Colonic mucosa (tissue), 4 donors: ENCODE data around the gene PIBF1. TPM values are rescaled to one million over a fixed set of nuclear protein-coding genes. Genes with fewer than 3 reads are reported as not detected.
A peak's percentile ranks its signal among the peaks of the same experiment; 100 is the strongest.
"Not testable (repeated sequence)": the region's sequence is repeated elsewhere in the genome, so short reads cannot be mapped to it uniquely, and the experiment has no call there.

Experiments used
- DNase-seq: peaks from one replicate; pipeline ENCODE4 v3.0.0-alpha.2; 2020
- H3K27ac ChIP-seq: fragments of 200-600 bp; one replicate; pipeline ENCODE4 v1.8.0; 2021
- H3K27me3 ChIP-seq: fragments of 200-600 bp; one replicate; pipeline ENCODE4 v1.8.0; 2021
- H3K36me3 ChIP-seq: fragments of 200-600 bp; one replicate; pipeline ENCODE4 v1.8.0; 2021
- H3K4me1 ChIP-seq: fragments of 200-600 bp; one replicate; pipeline ENCODE4 v1.8.0; 2021; ENCODE audit warnings: mild to moderate bottlenecking
- H3K4me3 ChIP-seq: fragments of 200-600 bp; one replicate; pipeline ENCODE4 v1.8.0; 2021
- H3K9ac ChIP-seq, 2 donors: one replicate each; pipeline ENCODE4 v1.7.0; 2013; ENCODE audit warnings: control low read depth in 2 of 2, low read depth in 2 of 2, low read length in 2 of 2
- H3K9me3 ChIP-seq: fragments of 200-600 bp; one replicate; pipeline ENCODE4 v1.8.0; 2021
- CTCF ChIP-seq: fragments of 200-600 bp; IDR thresholded peaks from one replicate; pipeline ENCODE4 v1.8.0; 2022; ENCODE audit warnings: antibody characterized with exemption, mild to moderate bottlenecking
- intact Hi-C: fragments of 100-400 bp; cut with DNase I; formaldehyde crosslinking; loops from one replicate; pipeline ENCODE4 v1.14.1; 2022
- total RNA-seq, 2 donors: library from RNA; stranded (reverse); fragmentation: NEBNext Ultra II Directional in 1 of 2; extraction: Animal tissue kit (Norgen Biotek cat#: 25700) in 1 of 2; gene quantifications; one replicate each; pipeline ENCODE4 v1.2.1, GENCODE V29; 2021
- donor health status: healthy.
- donor health status: DM: no; HTN: no; CAD: no.
- donor health status: DM: no; HTN: no; CAD: no.

PIBF1 gene
- total RNA-seq, 2 donors from 2014 or later = 12.3 to 17.5 TPM

- Histone ChIP-seq H3K9ac (no peak overlapping the region), H3K9me3 (no peaks in the 10 kb centered on the region), H3K4me3 (no peak overlapping the region), H3K27ac (no peak overlapping the region), H3K4me1 (no peaks in the 10 kb centered on the region), H3K27me3 (no peaks in the 10 kb centered on the region), H3K36me3 (no peaks in the 10 kb centered on the region)
- intact Hi-C loops = no loop called here
- DNase-seq = no peak
- no peak for TF ChIP-seq CTCF
Observed at GRCh38 chr13:72823724-72824123, 41.8 kb downstream of the PIBF1 start.

GRCh38 chr13:72834601-72835000 is 52.7 kb downstream of the PIBF1 start:
- Histone ChIP-seq H3K9ac (no peak overlapping the region), H3K4me1 (no peaks in the 10 kb centered on the region), H3K27me3 (no peaks in the 10 kb centered on the region), H3K9me3 (no peaks in the 10 kb centered on the region), H3K4me3 (no peak overlapping the region), H3K27ac (no peak overlapping the region), H3K36me3 (no peaks in the 10 kb centered on the region)
- intact Hi-C loops = no loop called here
- TF ChIP-seq CTCF = no peak
- DNase-seq = no peak

- Histone ChIP-seq H3K27me3 (no peaks in the 10 kb centered on the region), H3K4me3 (no peak overlapping the region), H3K9ac (peak overlapping the region in 1 of 2 donors; percentile 46), H3K4me1 (no peaks in the 10 kb centered on the region), H3K9me3 (no peaks in the 10 kb centered on the region), H3K27ac (no peak overlapping the region), H3K36me3 (no peaks in the 10 kb centered on the region)
- intact Hi-C loops = loop anchor here (10.0 kb wide), 1 partner anchor 195 kb away; no protein-coding TSS in a partner anchor
- DNase-seq = peak; percentile 78
- peak; percentile 54 for TF ChIP-seq CTCF
Observed at GRCh38 chr13:72839831-72840426, 58.0 kb downstream of the PIBF1 start.

- H3K4me1 ChIP-seq = no peaks in the 10 kb centered on the region
- no peaks in the 10 kb centered on the region for H3K27me3 ChIP-seq
- intact Hi-C loops = loop anchor here (10.0 kb wide), 1 partner anchor 192 kb away; no protein-coding TSS in a partner anchor
- no peak overlapping the region for H3K4me3 ChIP-seq
- no peaks in the 10 kb centered on the region for H3K9me3 ChIP-seq
- no peak overlapping the region for H3K27ac ChIP-seq
- no peaks in the 10 kb centered on the region for H3K36me3 ChIP-seq
- no peak overlapping the region for H3K9ac ChIP-seq
- no peak for TF ChIP-seq CTCF
- no peak for DNase-seq
Observed at GRCh38 chr13:72842991-72843390, 61.1 kb downstream of the PIBF1 start.

GRCh38 chr13:72845148-72845547 is 63.2 kb downstream of the PIBF1 start:
- intact Hi-C loops = loop anchor here (10.0 kb wide), 1 partner anchor 190 kb away; no protein-coding TSS in a partner anchor
- not testable (repeated sequence) for H3K27ac ChIP-seq, H3K36me3 ChIP-seq, H3K4me1 ChIP-seq, DNase-seq, H3K9ac ChIP-seq, H3K27me3 ChIP-seq, H3K4me3 ChIP-seq, H3K9me3 ChIP-seq

- Histone ChIP-seq H3K4me1 (no peaks in the 10 kb centered on the region), H3K9ac (no peak overlapping the region), H3K27me3 (no peaks in the 10 kb centered on the region), H3K4me3 (no peak overlapping the region), H3K27ac (no peak overlapping the region), H3K9me3 (no peaks in the 10 kb centered on the region), H3K36me3 (no peaks in the 10 kb centered on the region)
- intact Hi-C loops = loop anchor here (10.0 kb wide), 1 partner anchor 185 kb away; no protein-coding TSS in a partner anchor
- DNase-seq = no peak
- TF ChIP-seq CTCF = no peak
Observed at GRCh38 chr13:72849571-72849970, 67.6 kb downstream of the PIBF1 start.
